Chondrocyte (in vitro differentiated cells): ENCODE measurements around the gene ATP4A. TPM values are rescaled to one million over a fixed set of nuclear protein-coding genes. Genes with fewer than 3 reads are reported as not detected.

Experiments
- DNase-seq: peaks from one replicate; pipeline ENCODE4 v3.0.0; 2021; ENCODE audit warnings: mixed read lengths, low spot score
- H3K27ac Mint-ChIP-seq: one replicate; pipeline ENCODE4 v1.8.0; 2021; ENCODE audit warnings: mild to moderate bottlenecking, moderate library complexity, mixed read lengths; ENCODE audit not compliant: unreplicated experiment
- H3K27me3 Mint-ChIP-seq: 2 replicates; pipeline ENCODE4 v1.8.0; 2021; ENCODE audit warnings: low read depth, mixed read lengths
- H3K36me3 Mint-ChIP-seq: 2 replicates; pipeline ENCODE4 v1.8.0; 2021; ENCODE audit warnings: low read depth, mixed read lengths
- H3K4me1 Mint-ChIP-seq: 2 replicates; pipeline ENCODE4 v1.8.0; 2021; ENCODE audit warnings: low read depth, mild to moderate bottlenecking, mixed read lengths
- H3K4me3 Mint-ChIP-seq: one replicate; pipeline ENCODE4 v1.8.0; 2021; ENCODE audit warnings: mild to moderate bottlenecking, moderate library complexity, mixed read lengths; ENCODE audit not compliant: unreplicated experiment
- H3K9me3 Mint-ChIP-seq: 2 replicates; pipeline ENCODE4 v1.8.0; 2021; ENCODE audit warnings: low read depth, mixed read lengths
- CTCF ChIP-seq: fragments of 200-600 bp; sonication (generic); IDR thresholded peaks from 2 replicates; pipeline ENCODE4 v1.5.0; 2021; ENCODE audit warnings: antibody characterized with exemption, mild to moderate bottlenecking, moderate library complexity
- total RNA-seq: library from RNA; stranded (reverse); gene quantifications from 3 replicates; pipeline ENCODE4 v1.2.1, GENCODE V29; 2021

ATP4A gene
- total RNA-seq, 1 donor from 2014 or later: not detected

- H3K9me3 Mint-ChIP-seq: no peaks in the 10 kb centered on the region
- no peak for DNase-seq
- peaks cover 10% of the 10 kb centered on the region for H3K36me3 Mint-ChIP-seq
- no peaks in the 10 kb centered on the region for H3K27me3 Mint-ChIP-seq
- peak; percentile 81 for TF ChIP-seq CTCF
- no peak overlapping the region for H3K27ac Mint-ChIP-seq
- peaks cover 19% of the 10 kb centered on the region for H3K4me1 Mint-ChIP-seq
- no peak overlapping the region for H3K4me3 Mint-ChIP-seq
Measured at GRCh38 chr19:35549174-35549788, 14.2 kb downstream of the ATP4A start.

GRCh38 chr19:35546532-35546931 is 16.9 kb downstream of the ATP4A start:
- no peak for TF ChIP-seq CTCF
- Mint-ChIP-seq H3K27me3 (no peaks in the 10 kb centered on the region), H3K4me3 (peak overlapping the region; percentile 95), H3K36me3 (peaks cover 12% of the 10 kb centered on the region), H3K4me1 (peaks cover 21% of the 10 kb centered on the region), H3K9me3 (no peaks in the 10 kb centered on the region), H3K27ac (no peak overlapping the region)
- no peak for DNase-seq

- H3K9me3 Mint-ChIP-seq: no peaks in the 10 kb centered on the region
- peak overlapping the region; percentile 95 for H3K4me3 Mint-ChIP-seq
- no peak for TF ChIP-seq CTCF
- H3K4me1 Mint-ChIP-seq: peaks cover 21% of the 10 kb centered on the region
- DNase-seq: no peak
- H3K27me3 Mint-ChIP-seq: no peaks in the 10 kb centered on the region
- peaks cover 11% of the 10 kb centered on the region for H3K36me3 Mint-ChIP-seq
- peak overlapping the region; percentile 32 for H3K27ac Mint-ChIP-seq
Measured at GRCh38 chr19:35545855-35546381, 17.5 kb downstream of the ATP4A start.

GRCh38 chr19:35545001-35545854 is 18.2 kb downstream of the ATP4A start, which contains the start of gene TMEM147:
Gene TMEM147 (plus strand): TSS chr19:35545626. CDS start chr19:35545740, 114 bp downstream.
- peak within 1 kb of the TSS; percentile 95 for H3K4me3 Mint-ChIP-seq
- TF ChIP-seq CTCF: peak; percentile 8
- peaks cover 21% of the 10 kb centered on the region for H3K4me1 Mint-ChIP-seq
- no peaks in the 10 kb centered on the region for H3K27me3 Mint-ChIP-seq
- peak within 1 kb of the TSS; percentile 79 for H3K27ac Mint-ChIP-seq
- DNase-seq: no peak
- no peaks in the 10 kb centered on the region for H3K9me3 Mint-ChIP-seq
- peaks cover 7% of the 10 kb centered on the region for H3K36me3 Mint-ChIP-seq

GRCh38 chr19:35544110-35544802 is 19.2 kb downstream of the ATP4A start:
- no peak for TF ChIP-seq CTCF
- Mint-ChIP-seq H3K36me3 (peaks cover 6% of the 10 kb centered on the region), H3K9me3 (no peaks in the 10 kb centered on the region), H3K27ac (no peak overlapping the region), H3K4me3 (peak overlapping the region; percentile 95), H3K27me3 (no peaks in the 10 kb centered on the region), H3K4me1 (peaks cover 21% of the 10 kb centered on the region)
- no peak for DNase-seq
